Loucy (cell line): Measurements from ENCODE around the gene FAF1.

ENCODE experiments used
- CTCF ChIP-seq: fragments of 200-600 bp; sonication (generic); conservative IDR thresholded peaks from 2 replicates; pipeline ENCODE4 v1.5.1; 2014; ENCODE audit warnings: mild to moderate bottlenecking, antibody characterized with exemption, low read length
- EZH2phosphoT487 ChIP-seq: fragments of 200-600 bp; IDR thresholded peaks from 2 replicates; pipeline ENCODE4 v1.6.1; 2018; ENCODE audit warnings: antibody characterized with exemption, mild to moderate bottlenecking, moderate library complexity, borderline replicate concordance

GRCh38 chr1:50710099-50710498 lies 250.0 kb downstream of the FAF1 start:
- no peak for TF ChIP-seq CTCF
- TF ChIP-seq EZH2phosphoT487, result no peak
